Measurements from ENCODE around the gene RNH1.

GRCh38 chr11:471468-472145 is 35.4 kb downstream of the RNH1 start:
- no peak for TF ChIP-seq POLR2A (IDR thresholded peaks at IDR 0.05)
- TF ChIP-seq, protein P1, sequence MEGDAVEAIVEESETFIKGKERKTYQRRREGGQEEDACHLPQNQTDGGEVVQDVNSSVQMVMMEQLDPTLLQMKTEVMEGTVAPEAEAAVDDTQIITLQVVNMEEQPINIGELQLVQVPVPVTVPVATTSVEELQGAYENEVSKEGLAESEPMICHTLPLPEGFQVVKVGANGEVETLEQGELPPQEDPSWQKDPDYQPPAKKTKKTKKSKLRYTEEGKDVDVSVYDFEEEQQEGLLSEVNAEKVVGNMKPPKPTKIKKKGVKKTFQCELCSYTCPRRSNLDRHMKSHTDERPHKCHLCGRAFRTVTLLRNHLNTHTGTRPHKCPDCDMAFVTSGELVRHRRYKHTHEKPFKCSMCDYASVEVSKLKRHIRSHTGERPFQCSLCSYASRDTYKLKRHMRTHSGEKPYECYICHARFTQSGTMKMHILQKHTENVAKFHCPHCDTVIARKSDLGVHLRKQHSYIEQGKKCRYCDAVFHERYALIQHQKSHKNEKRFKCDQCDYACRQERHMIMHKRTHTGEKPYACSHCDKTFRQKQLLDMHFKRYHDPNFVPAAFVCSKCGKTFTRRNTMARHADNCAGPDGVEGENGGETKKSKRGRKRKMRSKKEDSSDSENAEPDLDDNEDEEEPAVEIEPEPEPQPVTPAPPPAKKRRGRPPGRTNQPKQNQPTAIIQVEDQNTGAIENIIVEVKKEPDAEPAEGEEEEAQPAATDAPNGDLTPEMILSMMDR (IDR thresholded peaks at IDR 0.05): no peak

All from body of pancreas (tissue), 4 donors.